Karpas-422 (cell line): ENCODE measurements around the gene RIT2. TPM values are rescaled to one million over a fixed set of nuclear protein-coding genes. Genes with fewer than 3 reads are reported as not detected.

Experiments
- DNase-seq: peaks from one replicate; pipeline ENCODE4 v3.0.0-alpha.2; 2015
- H2AFZ ChIP-seq: fragments of 200-600 bp; sonication (generic); 2 replicates; pipeline ENCODE4 v1.6.1; 2014; ENCODE audit warnings: antibody characterized with exemption, low read length, mixed read lengths
- H3K27ac ChIP-seq: fragments of 200-600 bp; sonication (generic); 2 replicates; pipeline ENCODE4 v1.5.1; 2014; ENCODE audit warnings: mild to moderate bottlenecking, low read length, moderate library complexity
- H3K27me3 ChIP-seq: fragments of 200-600 bp; sonication (generic); 2 replicates; pipeline ENCODE4 v1.6.1; 2014; ENCODE audit warnings: low read length, mixed read lengths
- H3K36me3 ChIP-seq: fragments of 200-600 bp; sonication (generic); 2 replicates; pipeline ENCODE4 v1.6.1; 2014; ENCODE audit warnings: low read length, mixed read lengths; ENCODE audit not compliant: insufficient read depth
- H3K4me1 ChIP-seq: fragments of 200-600 bp; sonication (generic); 2 replicates; pipeline ENCODE4 v1.6.1; 2014; ENCODE audit warnings: mild to moderate bottlenecking, low read length, mixed read lengths
- H3K4me2 ChIP-seq: fragments of 200-600 bp; sonication (generic); 2 replicates; pipeline ENCODE4 v1.6.1; 2014; ENCODE audit warnings: low read length, low read depth, mild to moderate bottlenecking; ENCODE audit not compliant: poor library complexity, severe bottlenecking
- H3K4me3 ChIP-seq: fragments of 200-600 bp; sonication (generic); 2 replicates; pipeline ENCODE4 v1.5.1; 2014; ENCODE audit warnings: mild to moderate bottlenecking, antibody characterized with exemption, low read length, mixed read lengths
- H3K79me2 ChIP-seq: fragments of 200-600 bp; sonication (generic); 2 replicates; pipeline ENCODE4 v1.6.1; 2014; ENCODE audit warnings: mild to moderate bottlenecking, low read length, mixed read lengths
- H3K9ac ChIP-seq: fragments of 200-600 bp; sonication (generic); 2 replicates; pipeline ENCODE4 v1.6.0; 2014; ENCODE audit warnings: low read length
- H3K9me2 ChIP-seq: fragments of 200-600 bp; sonication (generic), shearing (Covaris generic); replicated peaks from 2 replicates; pipeline ENCODE4 v1.6.0; 2014; ENCODE audit warnings: mild to moderate bottlenecking, low read length, moderate library complexity; ENCODE audit not compliant: insufficient read depth
- H3K9me3 ChIP-seq: fragments of 300-700, 200-600 bp; sonication (generic); 2 replicates; pipeline ENCODE4 v1.6.1; 2014; ENCODE audit warnings: low read length, mixed read lengths
- H4K20me1 ChIP-seq: fragments of 200-600 bp; sonication (generic); 2 replicates; pipeline ENCODE4 v1.6.1; 2014; ENCODE audit warnings: mild to moderate bottlenecking, antibody characterized with exemption, low read length, low read depth; ENCODE audit not compliant: insufficient read depth
- total RNA-seq: library from RNA; depleted of rRNA; stranded (reverse); fragments of >200 nt; shearing (Covaris generic); gene quantifications from 2 replicates; pipeline ENCODE4 v1.2.3, GENCODE V29; 2014; ENCODE audit warnings: low replicate concordance

The RIT2 gene
- total RNA-seq, 1 experiment from 2014 or later: not detected

- no peaks in the 10 kb centered on the region for H3K27me3 ChIP-seq
- no peaks in the 10 kb centered on the region for H3K9me2 ChIP-seq
- H2AFZ ChIP-seq: no peak overlapping the region
- no peaks in the 10 kb centered on the region for H3K36me3 ChIP-seq
- H4K20me1 ChIP-seq: no peaks in the 10 kb centered on the region
- no peaks in the 10 kb centered on the region for H3K4me1 ChIP-seq
- no peak overlapping the region for H3K27ac ChIP-seq
- no peaks in the 10 kb centered on the region for H3K79me2 ChIP-seq
- no peak for DNase-seq
- no peak overlapping the region for H3K4me3 ChIP-seq
- H3K9ac ChIP-seq: no peak overlapping the region
- peaks cover 12% of the 10 kb centered on the region for H3K9me3 ChIP-seq
- H3K4me2 ChIP-seq: no peak overlapping the region
Measured at GRCh38 chr18:42864876-42865275, 250.6 kb downstream of the RIT2 start.

- H3K79me2 ChIP-seq: no peaks in the 10 kb centered on the region
Measured at GRCh38 chr18:42861271-42861670, 254.2 kb downstream of the RIT2 start.

GRCh38 chr18:42860548-42860947, 254.9 kb downstream of the RIT2 start:
- H3K9me3 ChIP-seq: peaks cover 8% of the 10 kb centered on the region; the same call in 1 of the 2 replicates
- no peak overlapping the region for H3K4me3 ChIP-seq
- no peaks in the 10 kb centered on the region for H3K36me3 ChIP-seq
- no peak overlapping the region for H2AFZ ChIP-seq
- H3K9ac ChIP-seq: no peak overlapping the region
- H3K27me3 ChIP-seq: no peaks in the 10 kb centered on the region
- H3K27ac ChIP-seq: no peak overlapping the region
- no peaks in the 10 kb centered on the region for H4K20me1 ChIP-seq
- DNase-seq: no peak
- H3K79me2 ChIP-seq: no peaks in the 10 kb centered on the region
- no peaks in the 10 kb centered on the region for H3K4me1 ChIP-seq
- H3K4me2 ChIP-seq: no peak overlapping the region
- H3K9me2 ChIP-seq: no peaks in the 10 kb centered on the region

More at GRCh38 chr18:42861271-42861670, 254.2 kb downstream of the RIT2 start:
- no peaks in the 10 kb centered on the region for H3K36me3 ChIP-seq
- H3K9me3 ChIP-seq: peaks cover 12% of the 10 kb centered on the region
- no peaks in the 10 kb centered on the region for H3K9me2 ChIP-seq
- no peaks in the 10 kb centered on the region for H3K4me1 ChIP-seq
- H3K27ac ChIP-seq: no peak overlapping the region
- DNase-seq: no peak
- H3K9ac ChIP-seq: no peak overlapping the region
- H2AFZ ChIP-seq: no peak overlapping the region
- H3K27me3 ChIP-seq: no peaks in the 10 kb centered on the region
- no peak overlapping the region for H3K4me3 ChIP-seq
- H3K4me2 ChIP-seq: no peak overlapping the region
- H4K20me1 ChIP-seq: no peaks in the 10 kb centered on the region

GRCh38 chr18:42860011-42860410, 255.5 kb downstream of the RIT2 start:
- no peak overlapping the region for H3K4me2 ChIP-seq
- H2AFZ ChIP-seq: no peak overlapping the region
- H4K20me1 ChIP-seq: no peaks in the 10 kb centered on the region
- no peak overlapping the region for H3K27ac ChIP-seq
- H3K4me1 ChIP-seq: no peaks in the 10 kb centered on the region
- H3K79me2 ChIP-seq: no peaks in the 10 kb centered on the region
- no peaks in the 10 kb centered on the region for H3K9me2 ChIP-seq
- DNase-seq: no peak
- no peak overlapping the region for H3K4me3 ChIP-seq
- no peak overlapping the region for H3K9ac ChIP-seq
- peaks cover 8% of the 10 kb centered on the region; the same call in 1 of the 2 replicates for H3K9me3 ChIP-seq
- H3K27me3 ChIP-seq: no peaks in the 10 kb centered on the region
- no peaks in the 10 kb centered on the region for H3K36me3 ChIP-seq

- no peaks in the 10 kb centered on the region for H3K9me2 ChIP-seq
- H3K4me1 ChIP-seq: no peaks in the 10 kb centered on the region
- H3K27ac ChIP-seq: no peak overlapping the region
- H3K27me3 ChIP-seq: no peaks in the 10 kb centered on the region
- 0 out of 2 replicates have a peak, but pooled peaks cover 4% of the 10 kb centered on the region for H3K9me3 ChIP-seq
- no peak overlapping the region for H2AFZ ChIP-seq
- no peak for DNase-seq
- no peaks in the 10 kb centered on the region for H3K36me3 ChIP-seq
- no peaks in the 10 kb centered on the region for H4K20me1 ChIP-seq
- H3K4me3 ChIP-seq: no peak overlapping the region
- no peaks in the 10 kb centered on the region for H3K79me2 ChIP-seq
- no peak overlapping the region for H3K4me2 ChIP-seq
- no peak overlapping the region for H3K9ac ChIP-seq
Measured at GRCh38 chr18:42854558-42854957, 260.9 kb downstream of the RIT2 start.

- Histone ChIP-seq H3K4me1 (no peaks in the 10 kb centered on the region), H4K20me1 (no peaks in the 10 kb centered on the region), H3K27me3 (no peaks in the 10 kb centered on the region), H3K9ac (no peak overlapping the region), H2AFZ (no peak overlapping the region), H3K4me3 (no peak overlapping the region), H3K36me3 (no peaks in the 10 kb centered on the region), H3K4me2 (no peak overlapping the region), H3K9me2 (0 out of 2 replicates have a peak, but pooled peaks cover 4% of the 10 kb centered on the region), H3K9me3 (0 out of 2 replicates have a peak, but pooled peaks cover 4% of the 10 kb centered on the region), H3K27ac (no peak overlapping the region), H3K79me2 (no peaks in the 10 kb centered on the region)
- no peak for DNase-seq
Measured at GRCh38 chr18:42850174-42851083, 265.1 kb downstream of the RIT2 start.

GRCh38 chr18:42839408-42839807, 276.1 kb downstream of the RIT2 start:
- no peak overlapping the region for H3K9ac ChIP-seq
- H2AFZ ChIP-seq: no peak overlapping the region
- H3K4me2 ChIP-seq: no peak overlapping the region
- H3K36me3 ChIP-seq: no peaks in the 10 kb centered on the region
- H3K4me3 ChIP-seq: no peak overlapping the region
- H3K9me3 ChIP-seq: peaks cover 14% of the 10 kb centered on the region
- H3K79me2 ChIP-seq: no peaks in the 10 kb centered on the region
- H3K9me2 ChIP-seq: no peaks in the 10 kb centered on the region
- no peak overlapping the region for H3K27ac ChIP-seq
- no peaks in the 10 kb centered on the region for H3K27me3 ChIP-seq
- no peak for DNase-seq
- H3K4me1 ChIP-seq: no peaks in the 10 kb centered on the region
- H4K20me1 ChIP-seq: no peaks in the 10 kb centered on the region

- H3K27me3 ChIP-seq: no peaks in the 10 kb centered on the region
- H3K27ac ChIP-seq: no peak overlapping the region
- no peaks in the 10 kb centered on the region for H4K20me1 ChIP-seq
- no peaks in the 10 kb centered on the region for H3K79me2 ChIP-seq
- H3K9me2 ChIP-seq: no peaks in the 10 kb centered on the region
- H3K4me2 ChIP-seq: no peak overlapping the region
- peaks cover 19% of the 10 kb centered on the region for H3K9me3 ChIP-seq
- no peak overlapping the region for H2AFZ ChIP-seq
- H3K4me3 ChIP-seq: no peak overlapping the region
- H3K9ac ChIP-seq: no peak overlapping the region
- H3K36me3 ChIP-seq: no peaks in the 10 kb centered on the region
- DNase-seq: no peak
- no peaks in the 10 kb centered on the region for H3K4me1 ChIP-seq
Measured at GRCh38 chr18:42838546-42839145, 276.8 kb downstream of the RIT2 start.
